WERI-Rb-1 (cell line): ENCODE data around the gene GRM5.

Source experiments
- DNase-seq: peaks from one replicate; pipeline ENCODE4 v3.0.0-alpha.2; 2020
- H3K27ac ChIP-seq: fragments of 250-450 bp; sonication (Bioruptor Pico); 2 replicates; pipeline ENCODE4 v1.5.1; 2020; ENCODE audit warnings: mild to moderate bottlenecking, moderate library complexity
- H3K27me3 ChIP-seq: fragments of 250-450 bp; sonication (Bioruptor Pico); 2 replicates; pipeline ENCODE4 v1.5.1; 2021; ENCODE audit warnings: mild to moderate bottlenecking, low read depth, moderate library complexity; ENCODE audit not compliant: insufficient read depth, severe bottlenecking
- H3K36me3 ChIP-seq: fragments of 250-450 bp; sonication (Bioruptor Pico); 2 replicates; pipeline ENCODE4 v1.5.1; 2020; ENCODE audit warnings: mild to moderate bottlenecking, moderate library complexity
- H3K4me3 ChIP-seq: 2 replicates; pipeline ENCODE4 v1.5.1; 2011; ENCODE audit warnings: low read depth, mild to moderate bottlenecking, control low read depth, low read length
- H3K9me3 ChIP-seq: fragments of 250-450 bp; sonication (Bioruptor Pico); 2 replicates; pipeline ENCODE4 v1.5.1; 2021; ENCODE audit warnings: mild to moderate bottlenecking, moderate library complexity; ENCODE audit not compliant: severe bottlenecking
- CTCF ChIP-seq: IDR thresholded peaks from 2 replicates; pipeline ENCODE4 v1.5.1; 2011; ENCODE audit warnings: low read depth, mild to moderate bottlenecking, control low read depth, inconsistent platforms, low read length

Gene GRM5

GRCh38 chr11:88790182-88790581 is 275.6 kb downstream of the GRM5 start:
- no peaks in the 10 kb centered on the region for H3K36me3 ChIP-seq
- DNase-seq = no peak
- no peak for TF ChIP-seq CTCF

GRCh38 chr11:88779577-88779976 is 286.2 kb downstream of the GRM5 start:
- no peaks in the 10 kb centered on the region for H3K9me3 ChIP-seq
- no peaks in the 10 kb centered on the region for H3K27me3 ChIP-seq
- no peak overlapping the region for H3K4me3 ChIP-seq
- no peak overlapping the region for H3K27ac ChIP-seq
- no peak for DNase-seq
- no peaks in the 10 kb centered on the region for H3K36me3 ChIP-seq
- TF ChIP-seq CTCF = no peak

More at GRCh38 chr11:88790182-88790581, 275.6 kb downstream of the GRM5 start:
- Histone ChIP-seq H3K27me3 (no peaks in the 10 kb centered on the region), H3K27ac (no peak overlapping the region), H3K4me3 (no peak overlapping the region), H3K9me3 (no peaks in the 10 kb centered on the region)

- Histone ChIP-seq H3K27ac (no peak overlapping the region), H3K36me3 (no peaks in the 10 kb centered on the region), H3K9me3 (no peaks in the 10 kb centered on the region), H3K4me3 (no peak overlapping the region), H3K27me3 (no peaks in the 10 kb centered on the region)
- no peak for DNase-seq
- no peak for TF ChIP-seq CTCF
Observed at GRCh38 chr11:88770475-88771079, 295.2 kb downstream of the GRM5 start.

- no peaks in the 10 kb centered on the region for H3K27me3 ChIP-seq
- DNase-seq = no peak
- H3K9me3 ChIP-seq = no peaks in the 10 kb centered on the region
- H3K4me3 ChIP-seq = no peak overlapping the region
- H3K36me3 ChIP-seq = no peaks in the 10 kb centered on the region
- no peak for TF ChIP-seq CTCF
- H3K27ac ChIP-seq = no peak overlapping the region
Observed at GRCh38 chr11:88744140-88744539, 321.6 kb downstream of the GRM5 start.

GRCh38 chr11:88739524-88739923 is 326.3 kb downstream of the GRM5 start:
- Histone ChIP-seq H3K9me3 (no peaks in the 10 kb centered on the region), H3K4me3 (no peak overlapping the region), H3K27me3 (no peaks in the 10 kb centered on the region), H3K27ac (no peak overlapping the region), H3K36me3 (no peaks in the 10 kb centered on the region)
- no peak for TF ChIP-seq CTCF
- DNase-seq = no peak

GRCh38 chr11:88709567-88709966 is 356.2 kb downstream of the GRM5 start:
- Histone ChIP-seq H3K36me3 (no peaks in the 10 kb centered on the region), H3K9me3 (no peaks in the 10 kb centered on the region), H3K4me3 (no peak overlapping the region), H3K27ac (no peak overlapping the region), H3K27me3 (no peaks in the 10 kb centered on the region)
- TF ChIP-seq CTCF = no peak
- no peak for DNase-seq
